Breast epithelium (tissue), 4 donors: ENCODE results near the gene SPATA16. TPM values are rescaled to one million over a fixed set of nuclear protein-coding genes. Genes with fewer than 3 reads are reported as not detected.

Experiments used
- DNase-seq, 2 donors: peaks; one replicate each; pipeline ENCODE4 v3.0.0-alpha.2; 2019; ENCODE audit warnings: low spot score in 2 of 2
- H3K27ac ChIP-seq, 2 donors: fragments of 200-600 bp; sonication (generic) in 1 of 2; one replicate each; pipeline ENCODE4 v1.5.1; 2016 to 2019; ENCODE audit warnings: mild to moderate bottlenecking in 1 of 2
- H3K27me3 ChIP-seq, 2 donors: fragments of 200-600 bp; sonication (generic) in 1 of 2; one replicate each; pipeline versions ENCODE4 v1.5.1 to v1.6.0; 2017 to 2019; ENCODE audit warnings: control low read depth in 1 of 2, mild to moderate bottlenecking in 1 of 2
- H3K36me3 ChIP-seq: fragments of 200-600 bp; one replicate; pipeline ENCODE4 v1.5.1; 2019
- H3K4me1 ChIP-seq, 2 donors: fragments of 200-600 bp; sonication (generic); one replicate each; pipeline ENCODE4 v1.5.1; 2016 to 2019; ENCODE audit warnings: control low read depth in 1 of 2
- H3K4me3 ChIP-seq, 3 donors: fragments of 200-600 bp; sonication (generic); 1 replicate in 2 of 3; 2 replicates in 1 of 3; pipeline ENCODE4 v1.5.1; 2016 to 2019; ENCODE audit warnings: mild to moderate bottlenecking in 3 of 3, moderate library complexity in 2 of 3
- H3K9me3 ChIP-seq, 2 donors: fragments of 200-600 bp; sonication (generic) in 1 of 2; one replicate each; pipeline ENCODE4 v1.5.1; 2016 to 2019; ENCODE audit warnings: control low read depth in 1 of 2
- CTCF ChIP-seq, 3 donors: fragments of 450-650 bp; IDR thresholded peaks; one replicate each; pipeline ENCODE4 v1.5.1; 2016 to 2017; ENCODE audit warnings: antibody characterized with exemption in 3 of 3, mild to moderate bottlenecking in 3 of 3, moderate library complexity in 3 of 3
- POLR2A ChIP-seq: fragments of 450-650 bp; IDR thresholded peaks from one replicate; pipeline ENCODE4 v1.6.1; 2016; ENCODE audit warnings: antibody characterized with exemption, mild to moderate bottlenecking, moderate library complexity
- POLR2AphosphoS5 ChIP-seq, 3 donors: sonication (generic); formaldehyde crosslinking; IDR thresholded peaks; one replicate each; pipeline ENCODE4 v1.6.1; 2017; ENCODE audit warnings: antibody characterized with exemption in 3 of 3
- intact Hi-C: fragments of 100-400 bp; cut with DNase I; formaldehyde crosslinking; loops from one replicate; pipeline ENCODE4 v1.15.1; 2023; ENCODE audit warnings: low total_unique reads
- total RNA-seq, 3 donors: library from RNA; depleted of rRNA; stranded (reverse); fragments of >200 nt; gene quantifications; one replicate each; pipeline ENCODE4 v1.1.0, GENCODE V29; 2016

Gene SPATA16
- total RNA-seq, 3 donors from 2014 or later = not detected

- intact Hi-C loops = no loop called here
Observed at GRCh38 chr3:173013219-173013832, 127.7 kb downstream of the SPATA16 start.

GRCh38 chr3:173009410-173009809, 131.6 kb downstream of the SPATA16 start:
- no peak for TF ChIP-seq POLR2A
- no peak for TF ChIP-seq CTCF (IDR thresholded peaks at IDR 0.05)
- no peak for TF ChIP-seq POLR2AphosphoS5 (IDR thresholded peaks at IDR 0.05)
- intact Hi-C loops = no loop called here
- no peaks in the 10 kb centered on the region for H3K4me1 ChIP-seq

More at GRCh38 chr3:173013219-173013832, 127.7 kb downstream of the SPATA16 start:
- Histone ChIP-seq H3K36me3 (no peaks in the 10 kb centered on the region), H3K9me3 (no peaks in the 10 kb centered on the region), H3K27me3 (no peaks in the 10 kb centered on the region), H3K27ac (no peak overlapping the region), H3K4me3 (no peak overlapping the region), H3K4me1 (no peaks in the 10 kb centered on the region)
- DNase-seq = no peak
- TF ChIP-seq POLR2AphosphoS5 (IDR thresholded peaks at IDR 0.05) (no peak), POLR2A (no peak), CTCF (IDR thresholded peaks at IDR 0.05) (no peak)

GRCh38 chr3:173008978-173009377, 132.1 kb downstream of the SPATA16 start:
- intact Hi-C loops = no loop called here
- H3K36me3 ChIP-seq = no peaks in the 10 kb centered on the region
- no peak overlapping the region for H3K4me3 ChIP-seq
- no peaks in the 10 kb centered on the region for H3K9me3 ChIP-seq
- DNase-seq = no peak
- no peaks in the 10 kb centered on the region for H3K4me1 ChIP-seq
- no peaks in the 10 kb centered on the region for H3K27me3 ChIP-seq
- TF ChIP-seq CTCF (IDR thresholded peaks at IDR 0.05) = no peak
- H3K27ac ChIP-seq = no peak overlapping the region

More at GRCh38 chr3:173009410-173009809, 131.6 kb downstream of the SPATA16 start:
- Histone ChIP-seq H3K36me3 (no peaks in the 10 kb centered on the region), H3K9me3 (no peaks in the 10 kb centered on the region), H3K27ac (no peak overlapping the region), H3K4me3 (no peak overlapping the region), H3K27me3 (no peaks in the 10 kb centered on the region)
- no peak for DNase-seq

GRCh38 chr3:173007079-173007723, 133.8 kb downstream of the SPATA16 start:
- no peak overlapping the region for H3K4me3 ChIP-seq
- no peaks in the 10 kb centered on the region for H3K4me1 ChIP-seq
- intact Hi-C loops = no loop called here
- no peak for TF ChIP-seq POLR2AphosphoS5 (IDR thresholded peaks at IDR 0.05)
- TF ChIP-seq POLR2A = no peak
- TF ChIP-seq CTCF (IDR thresholded peaks at IDR 0.05) = no peak
- no peaks in the 10 kb centered on the region for H3K27me3 ChIP-seq
- no peak overlapping the region for H3K27ac ChIP-seq
- no peak for DNase-seq
- H3K36me3 ChIP-seq = no peaks in the 10 kb centered on the region
- no peaks in the 10 kb centered on the region for H3K9me3 ChIP-seq

- Histone ChIP-seq H3K9me3 (no peaks in the 10 kb centered on the region), H3K27ac (no peak overlapping the region), H3K4me3 (no peak overlapping the region), H3K27me3 (no peaks in the 10 kb centered on the region), H3K36me3 (no peaks in the 10 kb centered on the region), H3K4me1 (no peaks in the 10 kb centered on the region)
- no peak for DNase-seq
- intact Hi-C loops = no loop called here
- TF ChIP-seq POLR2A (no peak), POLR2AphosphoS5 (IDR thresholded peaks at IDR 0.05) (no peak), CTCF (IDR thresholded peaks at IDR 0.05) (no peak)
Observed at GRCh38 chr3:173006006-173006405, 135.0 kb downstream of the SPATA16 start.
